GM19438 (cell line): ENCODE results near the gene TMEM269.

ENCODE experiments used
- ATAC-seq: cut with Tn5 transposase; IDR thresholded peaks from one replicate; pipeline ENCODE4 v1.9.1; 2021; ENCODE audit warnings: low read depth; ENCODE audit not compliant: unreplicated experiment

The TMEM269 gene

GRCh38 chr1:42784946-42785693, at the start of gene TMEM269:
TSS of gene TMEM269 (plus strand) at chr1:42784991. CDS start at chr1:42789894, 4,903 bp downstream.
- ATAC-seq: no peak

- ATAC-seq: no peak
Measured at GRCh38 chr1:42735056-42735455, 49.7 kb upstream of the TMEM269 start.

- no peak for ATAC-seq
Measured at GRCh38 chr1:42735477-42736105, 49.2 kb upstream of the TMEM269 start.

- no peak for ATAC-seq
Measured at GRCh38 chr1:42736152-42736551, 48.6 kb upstream of the TMEM269 start.

GRCh38 chr1:42736571-42737200, 48.1 kb upstream of the TMEM269 start:
- no peak for ATAC-seq

- no peak for ATAC-seq
Measured at GRCh38 chr1:42737257-42737656, 47.5 kb upstream of the TMEM269 start.

GRCh38 chr1:42737986-42738677, 46.7 kb upstream of the TMEM269 start:
- ATAC-seq: no peak

- ATAC-seq: no peak
Measured at GRCh38 chr1:42738678-42739226, 46.0 kb upstream of the TMEM269 start.

GRCh38 chr1:42739753-42740700, 44.8 kb upstream of the TMEM269 start, which contains the start of gene CLDN19:
TSS of gene CLDN19 (minus strand) at chr1:42740236. CDS start at chr1:42740063, 173 bp downstream.
- no peak for ATAC-seq

- ATAC-seq: no peak
Measured at GRCh38 chr1:42740851-42741580, 43.8 kb upstream of the TMEM269 start.

- no peak for ATAC-seq
Measured at GRCh38 chr1:42741706-42742105, 43.1 kb upstream of the TMEM269 start.

GRCh38 chr1:42742141-42742540, 42.6 kb upstream of the TMEM269 start:
- ATAC-seq: no peak

GRCh38 chr1:42742617-42743316, 42.0 kb upstream of the TMEM269 start:
- no peak for ATAC-seq

- ATAC-seq: no peak
Measured at GRCh38 chr1:42743317-42744147, 41.3 kb upstream of the TMEM269 start.

GRCh38 chr1:42744148-42744413, 40.7 kb upstream of the TMEM269 start:
- no peak for ATAC-seq

GRCh38 chr1:42745851-42746250, 38.9 kb upstream of the TMEM269 start:
- ATAC-seq: no peak

- no peak for ATAC-seq
Measured at GRCh38 chr1:42746436-42747105, 38.2 kb upstream of the TMEM269 start.
